Loucy (cell line): ENCODE measurements around the gene MAB21L4.

Experiments used
- H2AFZ ChIP-seq: fragments of 200-600 bp; sonication (generic); 2 replicates; pipeline ENCODE4 v1.6.0; 2016; ENCODE audit warnings: antibody characterized with exemption, mild to moderate bottlenecking, low read length, moderate library complexity
- H3F3A ChIP-seq: fragments of 200-600 bp; 2 replicates; pipeline ENCODE4 v1.6.0; 2016; ENCODE audit warnings: antibody characterized with exemption, low read depth, mild to moderate bottlenecking
- H3K27me3 ChIP-seq: fragments of 200-600 bp; sonication (generic); 2 replicates; pipeline ENCODE4 v1.6.1; 2014; ENCODE audit warnings: low read length, mild to moderate bottlenecking; ENCODE audit not compliant: insufficient read depth, poor library complexity, severe bottlenecking
- H3K36me3 ChIP-seq: fragments of 200-600 bp; sonication (generic); 2 replicates; pipeline ENCODE4 v1.6.1; 2016; ENCODE audit warnings: low read length; ENCODE audit not compliant: insufficient read depth
- H3K4me1 ChIP-seq: fragments of 200-600 bp; sonication (generic); 2 replicates; pipeline ENCODE4 v1.5.1; 2014; ENCODE audit warnings: low read length, mild to moderate bottlenecking; ENCODE audit not compliant: insufficient read depth, poor library complexity, severe bottlenecking
- H3K4me2 ChIP-seq: fragments of 200-600 bp; sonication (generic); 2 replicates; pipeline ENCODE4 v1.6.0; 2014; ENCODE audit warnings: antibody characterized with exemption, low read length, low read depth, mild to moderate bottlenecking; ENCODE audit not compliant: poor library complexity, severe bottlenecking
- H3K4me3 ChIP-seq: fragments of 200-600 bp; sonication (generic); 2 replicates; pipeline ENCODE4 v1.5.1; 2014; ENCODE audit warnings: low read length, mild to moderate bottlenecking, mixed read lengths; ENCODE audit not compliant: poor library complexity, severe bottlenecking
- H3K79me2 ChIP-seq: fragments of 200-600 bp; sonication (generic); 2 replicates; pipeline ENCODE4 v1.6.1; 2014; ENCODE audit warnings: low read length; ENCODE audit not compliant: insufficient read depth
- H3K9ac ChIP-seq: fragments of 200-600 bp; sonication (generic); 2 replicates; pipeline ENCODE4 v1.6.0; 2014; ENCODE audit warnings: mild to moderate bottlenecking, low read depth, low read length, moderate library complexity; ENCODE audit not compliant: poor library complexity, severe bottlenecking
- H3K9me2 ChIP-seq: fragments of 200-600 bp; sonication (generic); replicated peaks from 2 replicates; pipeline ENCODE4 v1.6.1; 2016; ENCODE audit warnings: low read depth, low read length, mixed read lengths
- H3K9me3 ChIP-seq: fragments of 200-600 bp; sonication (generic); 2 replicates; pipeline ENCODE4 v1.6.1; 2014; ENCODE audit warnings: mild to moderate bottlenecking, antibody characterized with exemption, low read length, low read depth; ENCODE audit not compliant: insufficient read depth
- H4K20me1 ChIP-seq: fragments of 200-600 bp; sonication (generic); 2 replicates; pipeline ENCODE4 v1.6.0; 2014; ENCODE audit warnings: antibody characterized with exemption, low read length, mild to moderate bottlenecking; ENCODE audit not compliant: insufficient read depth, poor library complexity, severe bottlenecking
- CTCF ChIP-seq: fragments of 200-600 bp; sonication (generic); conservative IDR thresholded peaks from 2 replicates; pipeline ENCODE4 v1.5.1; 2014; ENCODE audit warnings: mild to moderate bottlenecking, antibody characterized with exemption, low read length
- EZH2phosphoT487 ChIP-seq: fragments of 200-600 bp; IDR thresholded peaks from 2 replicates; pipeline ENCODE4 v1.6.1; 2018; ENCODE audit warnings: antibody characterized with exemption, mild to moderate bottlenecking, moderate library complexity, borderline replicate concordance

Gene MAB21L4

GRCh38 chr2:240851078-240851991 is 44.6 kb downstream of the MAB21L4 start:
- peaks cover 5% of the 10 kb centered on the region; the same call in 1 of the 2 replicates for H3K9me3 ChIP-seq
- no peaks in the 10 kb centered on the region for H3F3A ChIP-seq
- no peaks in the 10 kb centered on the region for H3K36me3 ChIP-seq
- no peaks in the 10 kb centered on the region for H3K27me3 ChIP-seq
- H3K9ac ChIP-seq, result no peak overlapping the region
- H3K4me2 ChIP-seq, result no peak overlapping the region
- no peak overlapping the region for H3K4me3 ChIP-seq
- no peaks in the 10 kb centered on the region for H4K20me1 ChIP-seq
- peak; percentile 88 for TF ChIP-seq CTCF
- no peak for TF ChIP-seq EZH2phosphoT487
- no peaks in the 10 kb centered on the region for H3K4me1 ChIP-seq
- H3K9me2 ChIP-seq, result no peaks in the 10 kb centered on the region
- H2AFZ ChIP-seq, result no peak overlapping the region
- no peaks in the 10 kb centered on the region for H3K79me2 ChIP-seq

GRCh38 chr2:240850756-240851077 is 45.2 kb downstream of the MAB21L4 start:
- Histone ChIP-seq H3K79me2 (no peaks in the 10 kb centered on the region), H3K9me2 (no peaks in the 10 kb centered on the region), H3F3A (no peaks in the 10 kb centered on the region), H3K36me3 (no peaks in the 10 kb centered on the region), H3K9me3 (peaks cover 3% of the 10 kb centered on the region; the same call in 1 of the 2 replicates), H3K4me2 (no peak overlapping the region), H4K20me1 (no peaks in the 10 kb centered on the region), H3K9ac (no peak overlapping the region), H3K4me3 (no peak overlapping the region), H2AFZ (no peak overlapping the region), H3K4me1 (no peaks in the 10 kb centered on the region), H3K27me3 (no peaks in the 10 kb centered on the region)
- TF ChIP-seq CTCF (no peak), EZH2phosphoT487 (no peak)

- Histone ChIP-seq H3F3A (no peaks in the 10 kb centered on the region), H3K9me2 (no peaks in the 10 kb centered on the region), H3K9me3 (peaks cover 3% of the 10 kb centered on the region; the same call in 1 of the 2 replicates), H3K36me3 (no peaks in the 10 kb centered on the region), H3K27me3 (no peaks in the 10 kb centered on the region), H3K79me2 (no peaks in the 10 kb centered on the region), H3K4me2 (no peak overlapping the region), H3K4me1 (no peaks in the 10 kb centered on the region), H3K9ac (no peak overlapping the region), H4K20me1 (no peaks in the 10 kb centered on the region), H3K4me3 (no peak overlapping the region), H2AFZ (no peak overlapping the region)
- TF ChIP-seq CTCF (no peak), EZH2phosphoT487 (no peak)
These were observed 45.9 kb downstream of the MAB21L4 start for GRCh38 chr2:240850026-240850425.
